Stimulated activated memory B cell treated with anti-CD40 and anti-IgM and Interleukin-4, amounts not matched to agents 10 μg/mL and 1 μg/mL and 100 μg/mL, for 72 hours (primary cell): ENCODE results near the gene PLXNA2.

ENCODE experiments used
- ATAC-seq: fragments of 150-1000 bp; cut with Tn5 transposase; 2 replicates; pipeline ENCODE4 v1.10.0; 2021
- H3K27ac Mint-ChIP-seq: one replicate; pipeline ENCODE4 v1.8.0; 2022; ENCODE audit warnings: mild to moderate bottlenecking, mixed read lengths
- H3K27me3 Mint-ChIP-seq: one replicate; pipeline ENCODE4 v1.8.0; 2022; ENCODE audit warnings: mixed read lengths
- H3K36me3 Mint-ChIP-seq: one replicate; pipeline ENCODE4 v1.8.0; 2022; ENCODE audit warnings: mixed read lengths
- H3K4me1 Mint-ChIP-seq: one replicate; pipeline ENCODE4 v1.8.0; 2022; ENCODE audit warnings: mixed read lengths
- H3K4me3 Mint-ChIP-seq: one replicate; pipeline ENCODE4 v1.8.0; 2022; ENCODE audit warnings: mild to moderate bottlenecking, moderate library complexity, mixed read lengths
- H3K9me3 Mint-ChIP-seq: one replicate; pipeline ENCODE4 v1.8.0; 2022; ENCODE audit warnings: mixed read lengths

PLXNA2 gene

DNA sequence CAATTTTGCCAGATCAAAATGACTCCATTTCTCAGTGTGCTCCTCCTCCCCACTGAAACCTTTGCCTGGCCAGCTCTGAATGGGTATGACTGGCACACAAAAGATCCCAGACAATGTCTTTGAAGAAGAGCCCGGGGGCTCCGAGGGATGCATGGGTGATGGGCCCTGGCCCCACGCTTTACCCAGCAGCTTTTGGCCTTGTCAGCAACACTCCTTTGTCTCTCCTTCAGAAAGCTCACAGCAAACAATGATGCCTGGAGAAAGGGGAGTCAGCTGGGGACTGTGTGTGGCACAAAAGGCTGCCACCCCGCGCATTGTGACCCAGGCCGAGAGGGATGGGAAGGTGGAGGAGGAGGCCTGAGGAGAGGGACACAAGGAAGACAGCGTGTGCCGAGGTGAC lies 45.9 kb downstream of the PLXNA2 start:
- peaks cover 6% of the 10 kb centered on the region for H3K4me1 Mint-ChIP-seq
- no peaks in the 10 kb centered on the region for H3K9me3 Mint-ChIP-seq
- H3K27me3 Mint-ChIP-seq, result no peaks in the 10 kb centered on the region
- H3K4me3 Mint-ChIP-seq, result no peak overlapping the region
- H3K36me3 Mint-ChIP-seq, result no peaks in the 10 kb centered on the region
- ATAC-seq, result no peak
- no peak overlapping the region for H3K27ac Mint-ChIP-seq

DNA sequence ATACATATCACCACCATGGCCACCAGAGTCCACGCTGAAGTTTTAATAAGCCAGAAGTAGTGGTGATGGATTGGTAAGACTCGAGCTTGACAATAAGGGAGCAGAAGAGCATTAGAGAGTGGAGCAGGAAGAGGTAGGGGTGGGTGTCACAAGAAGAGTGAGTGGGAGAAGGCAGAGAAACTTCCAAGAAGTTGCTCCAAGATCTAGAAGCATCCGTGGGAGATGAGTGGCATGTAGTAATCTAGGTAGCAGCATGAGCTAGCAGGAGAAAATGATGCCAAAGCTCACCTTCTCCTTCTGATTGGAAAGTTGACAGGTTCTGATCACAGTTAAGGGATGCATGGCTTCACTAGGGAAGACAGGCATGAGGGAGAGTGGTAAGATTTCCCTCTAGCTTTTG lies 49.2 kb downstream of the PLXNA2 start:
- no peaks in the 10 kb centered on the region for H3K36me3 Mint-ChIP-seq
- H3K27me3 Mint-ChIP-seq, result peaks cover 5% of the 10 kb centered on the region
- ATAC-seq, result no peak
- no peak overlapping the region for H3K27ac Mint-ChIP-seq
- H3K4me1 Mint-ChIP-seq, result peaks cover 6% of the 10 kb centered on the region
- H3K9me3 Mint-ChIP-seq, result no peaks in the 10 kb centered on the region
- H3K4me3 Mint-ChIP-seq, result no peak overlapping the region

DNA sequence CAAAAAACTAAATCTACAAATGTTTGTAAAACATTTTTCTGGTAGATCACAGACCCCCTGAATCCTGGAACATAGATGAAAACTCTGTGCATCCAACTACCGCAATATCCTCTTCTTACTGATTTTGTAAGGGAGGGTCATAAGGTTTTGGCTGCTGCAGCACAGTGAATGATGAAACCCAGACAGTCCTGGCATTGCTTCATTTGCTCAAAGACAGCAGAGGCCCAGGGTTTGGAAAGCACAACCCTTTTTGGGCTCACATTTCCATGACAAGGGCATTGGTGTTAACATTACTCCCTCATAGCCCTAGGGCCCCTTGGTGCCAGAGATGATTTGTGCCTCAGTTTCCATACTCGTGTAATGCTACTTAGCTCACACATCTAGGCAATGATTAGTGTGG lies 51.2 kb downstream of the PLXNA2 start:
- ATAC-seq, result no peak
- no peaks in the 10 kb centered on the region for H3K9me3 Mint-ChIP-seq

DNA sequence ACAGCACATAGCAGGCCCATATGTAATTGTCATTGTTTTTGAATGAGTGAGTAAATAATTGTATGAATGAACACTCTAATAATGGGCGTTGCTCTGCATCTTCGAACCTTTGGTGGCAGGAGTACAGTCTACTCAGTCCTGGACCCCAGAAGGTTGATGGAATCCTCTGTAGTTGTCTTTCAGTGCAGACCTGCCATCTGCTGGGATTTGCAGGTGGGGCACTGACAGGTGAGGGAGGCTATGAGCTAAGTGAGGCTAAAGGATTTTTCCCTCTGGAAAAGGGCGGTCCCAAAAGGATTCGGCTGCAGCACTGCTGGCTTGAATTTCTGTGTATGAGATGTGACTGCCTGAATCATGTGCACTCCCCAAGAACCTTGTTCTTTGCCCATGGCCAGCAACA lies 53.4 kb downstream of the PLXNA2 start:
- H3K9me3 Mint-ChIP-seq, result no peaks in the 10 kb centered on the region
- no peak for ATAC-seq
- H3K4me1 Mint-ChIP-seq, result peaks cover 19% of the 10 kb centered on the region
- H3K36me3 Mint-ChIP-seq, result no peaks in the 10 kb centered on the region
- H3K4me3 Mint-ChIP-seq, result no peak overlapping the region
- peaks cover 26% of the 10 kb centered on the region for H3K27me3 Mint-ChIP-seq
- H3K27ac Mint-ChIP-seq, result no peak overlapping the region

More for the DNA sequence above, 51.2 kb downstream of the PLXNA2 start:
- Mint-ChIP-seq H3K27ac (no peak overlapping the region), H3K4me3 (no peak overlapping the region), H3K36me3 (no peaks in the 10 kb centered on the region), H3K27me3 (peaks cover 18% of the 10 kb centered on the region), H3K4me1 (peaks cover 13% of the 10 kb centered on the region)

DNA sequence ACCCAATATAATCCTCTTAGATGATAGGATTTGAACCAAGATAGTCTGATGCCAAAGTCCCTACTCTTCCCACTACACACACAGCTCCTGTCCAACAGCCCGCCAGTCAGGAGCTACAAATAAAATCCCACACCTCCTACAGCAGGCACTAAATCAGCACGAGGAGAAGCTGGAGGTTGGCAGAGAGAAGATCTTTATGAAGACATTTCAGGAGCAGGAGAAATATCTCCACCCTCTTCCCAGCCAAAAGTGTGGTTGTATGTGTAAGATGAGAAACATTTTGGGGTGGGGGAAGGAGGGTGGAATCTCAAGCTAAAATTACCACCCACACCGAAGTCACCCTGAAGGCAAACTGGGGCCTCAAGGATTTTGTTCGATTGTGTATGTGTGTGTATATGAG lies 54.5 kb downstream of the PLXNA2 start:
- H3K27ac Mint-ChIP-seq, result no peak overlapping the region
- H3K4me1 Mint-ChIP-seq, result peaks cover 19% of the 10 kb centered on the region
- ATAC-seq, result no peak
- H3K27me3 Mint-ChIP-seq, result peaks cover 32% of the 10 kb centered on the region
- H3K4me3 Mint-ChIP-seq, result no peak overlapping the region
- no peaks in the 10 kb centered on the region for H3K9me3 Mint-ChIP-seq
- no peaks in the 10 kb centered on the region for H3K36me3 Mint-ChIP-seq

DNA sequence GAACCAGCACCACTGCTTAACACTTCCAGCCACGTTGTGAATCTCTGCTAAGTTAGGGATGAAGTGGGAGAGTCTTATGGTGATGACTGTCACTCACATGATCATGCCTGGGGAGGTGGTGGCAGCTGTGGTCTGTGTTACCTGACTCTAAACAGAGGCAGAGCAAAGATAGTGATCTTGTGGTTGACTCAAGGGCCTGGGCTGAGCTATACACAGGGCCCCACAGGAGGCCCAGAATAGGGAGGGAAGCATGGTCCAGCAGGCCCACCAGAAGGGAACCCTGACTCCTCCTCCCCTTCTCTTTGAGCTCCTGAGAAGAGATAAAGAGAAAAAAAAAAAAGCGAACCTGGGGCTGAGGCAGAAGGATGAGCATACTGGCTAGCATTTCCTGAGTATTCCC lies 55.0 kb downstream of the PLXNA2 start:
- Mint-ChIP-seq H3K36me3 (no peaks in the 10 kb centered on the region), H3K4me3 (no peak overlapping the region), H3K4me1 (peaks cover 19% of the 10 kb centered on the region), H3K27ac (no peak overlapping the region), H3K9me3 (no peaks in the 10 kb centered on the region), H3K27me3 (peaks cover 32% of the 10 kb centered on the region)
- ATAC-seq, result no peak

DNA sequence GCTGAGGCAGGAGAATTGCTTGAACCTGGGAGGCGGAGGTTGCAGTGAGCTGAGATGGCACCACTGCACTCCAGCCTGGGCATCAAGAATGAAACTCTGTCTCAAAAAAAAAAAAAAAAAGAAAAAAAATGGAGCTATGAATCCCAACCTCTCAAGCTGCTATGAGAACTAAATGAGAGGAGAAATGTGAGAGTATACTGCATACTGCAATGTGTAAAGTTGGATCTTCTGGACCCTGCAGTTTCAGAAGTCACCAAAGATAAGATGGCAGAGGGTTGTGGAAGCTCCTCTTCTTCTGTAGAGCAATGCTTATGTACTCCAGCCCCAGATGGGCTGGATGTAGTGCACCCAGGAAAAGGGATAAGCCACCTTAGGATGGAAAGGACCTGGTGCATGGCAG lies 55.6 kb downstream of the PLXNA2 start:
- no peak overlapping the region for H3K4me3 Mint-ChIP-seq
- no peak for ATAC-seq
- no peaks in the 10 kb centered on the region for H3K9me3 Mint-ChIP-seq
- no peaks in the 10 kb centered on the region for H3K36me3 Mint-ChIP-seq
- H3K27ac Mint-ChIP-seq, result peak overlapping the region; percentile 38
- peaks cover 32% of the 10 kb centered on the region for H3K27me3 Mint-ChIP-seq
- H3K4me1 Mint-ChIP-seq, result peaks cover 19% of the 10 kb centered on the region

DNA sequence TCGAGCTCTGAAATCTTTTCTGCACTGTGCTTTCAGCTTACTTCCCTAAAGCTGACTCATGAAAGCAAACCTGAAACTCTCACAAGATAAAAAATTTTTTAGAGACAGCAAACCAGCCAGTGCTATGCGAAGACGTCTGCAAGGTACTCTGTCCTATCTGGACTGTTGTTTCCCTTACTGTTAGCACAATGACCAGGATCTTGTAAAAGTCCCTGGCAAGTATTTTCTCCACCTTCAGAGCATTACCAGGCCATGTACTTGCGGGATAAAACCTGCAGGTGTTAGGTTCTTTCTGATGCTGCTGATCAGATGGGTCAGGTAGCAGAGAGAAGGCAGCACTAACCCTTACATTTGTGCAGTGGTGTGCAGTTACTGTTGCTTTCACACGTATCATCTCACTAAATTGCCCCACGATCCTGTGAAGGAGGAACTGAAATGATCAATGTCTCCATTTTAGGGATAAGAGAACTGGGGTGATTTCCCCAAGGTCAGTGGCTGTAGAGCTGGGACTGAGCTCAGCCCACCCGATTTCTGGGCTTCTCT lies 56.6 kb downstream of the PLXNA2 start:
- peak overlapping the region; percentile 38 for H3K4me3 Mint-ChIP-seq
- H3K27me3 Mint-ChIP-seq, result peaks cover 39% of the 10 kb centered on the region
- peak overlapping the region; percentile 38 for H3K27ac Mint-ChIP-seq
- H3K36me3 Mint-ChIP-seq, result no peaks in the 10 kb centered on the region
- ATAC-seq, result peak; percentile 76
- no peaks in the 10 kb centered on the region for H3K9me3 Mint-ChIP-seq
- H3K4me1 Mint-ChIP-seq, result peaks cover 19% of the 10 kb centered on the region

DNA sequence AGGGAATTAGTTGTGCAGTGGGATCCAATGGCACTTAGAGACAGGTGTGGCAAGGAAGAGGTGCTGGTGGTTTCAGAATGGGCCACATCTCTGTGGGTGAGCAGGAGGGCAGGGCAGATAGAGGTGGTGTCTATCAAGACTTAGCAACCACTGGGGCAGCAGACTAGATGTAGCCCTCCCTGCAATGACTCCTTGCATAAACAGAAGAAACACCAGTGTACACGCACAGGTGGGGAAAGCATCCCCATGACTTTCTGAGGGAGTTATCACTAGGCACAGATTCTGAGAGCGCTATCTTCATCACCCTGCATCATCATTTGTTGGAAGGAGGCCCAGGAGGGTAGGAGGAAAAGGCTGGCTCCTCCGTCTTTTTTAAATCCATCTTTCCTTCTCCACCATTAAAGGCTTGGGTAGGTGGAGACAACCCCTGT lies 58.4 kb downstream of the PLXNA2 start:
- Mint-ChIP-seq H3K27ac (no peak overlapping the region), H3K27me3 (peaks cover 50% of the 10 kb centered on the region), H3K36me3 (no peaks in the 10 kb centered on the region), H3K9me3 (no peaks in the 10 kb centered on the region), H3K4me3 (no peak overlapping the region), H3K4me1 (peaks cover 19% of the 10 kb centered on the region)
- ATAC-seq, result no peak

DNA sequence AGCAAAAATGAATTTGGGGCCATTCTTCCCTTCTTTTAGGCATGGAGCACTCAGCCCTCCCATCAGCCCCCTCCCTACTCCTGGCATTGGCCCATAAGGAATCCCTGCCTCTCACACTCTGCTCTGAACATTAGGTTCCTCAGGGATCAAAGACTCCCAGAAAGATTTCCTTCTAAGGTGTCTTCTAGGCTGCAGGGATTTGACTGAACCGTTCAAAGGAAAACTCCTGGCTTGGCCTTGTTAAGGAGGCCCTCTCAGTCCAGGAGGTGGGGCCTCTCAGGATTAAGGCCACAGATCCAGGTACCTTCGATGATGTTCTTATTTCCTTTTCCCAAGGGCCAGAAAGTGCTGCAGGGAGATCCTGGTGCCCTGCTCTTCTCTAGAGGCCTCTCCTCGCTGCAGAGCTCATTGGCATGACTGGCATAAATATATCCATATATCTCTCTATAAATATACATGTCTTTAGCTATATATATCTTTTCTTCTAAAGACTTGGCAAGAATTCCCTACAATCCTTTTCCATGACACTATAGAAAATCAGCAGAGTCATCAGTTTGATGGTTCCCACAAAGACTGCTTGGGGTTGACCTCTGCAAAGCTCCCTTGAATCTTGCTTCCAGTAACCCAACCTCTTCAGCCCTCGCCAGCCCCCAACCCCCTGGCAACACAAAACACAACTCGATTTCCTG lies 59.1 kb downstream of the PLXNA2 start:
- peaks cover 19% of the 10 kb centered on the region for H3K4me1 Mint-ChIP-seq
- no peak overlapping the region for H3K27ac Mint-ChIP-seq
- peaks cover 50% of the 10 kb centered on the region for H3K27me3 Mint-ChIP-seq
- no peaks in the 10 kb centered on the region for H3K9me3 Mint-ChIP-seq
- H3K4me3 Mint-ChIP-seq, result no peak overlapping the region
- no peaks in the 10 kb centered on the region for H3K36me3 Mint-ChIP-seq
- ATAC-seq, result no peak

DNA sequence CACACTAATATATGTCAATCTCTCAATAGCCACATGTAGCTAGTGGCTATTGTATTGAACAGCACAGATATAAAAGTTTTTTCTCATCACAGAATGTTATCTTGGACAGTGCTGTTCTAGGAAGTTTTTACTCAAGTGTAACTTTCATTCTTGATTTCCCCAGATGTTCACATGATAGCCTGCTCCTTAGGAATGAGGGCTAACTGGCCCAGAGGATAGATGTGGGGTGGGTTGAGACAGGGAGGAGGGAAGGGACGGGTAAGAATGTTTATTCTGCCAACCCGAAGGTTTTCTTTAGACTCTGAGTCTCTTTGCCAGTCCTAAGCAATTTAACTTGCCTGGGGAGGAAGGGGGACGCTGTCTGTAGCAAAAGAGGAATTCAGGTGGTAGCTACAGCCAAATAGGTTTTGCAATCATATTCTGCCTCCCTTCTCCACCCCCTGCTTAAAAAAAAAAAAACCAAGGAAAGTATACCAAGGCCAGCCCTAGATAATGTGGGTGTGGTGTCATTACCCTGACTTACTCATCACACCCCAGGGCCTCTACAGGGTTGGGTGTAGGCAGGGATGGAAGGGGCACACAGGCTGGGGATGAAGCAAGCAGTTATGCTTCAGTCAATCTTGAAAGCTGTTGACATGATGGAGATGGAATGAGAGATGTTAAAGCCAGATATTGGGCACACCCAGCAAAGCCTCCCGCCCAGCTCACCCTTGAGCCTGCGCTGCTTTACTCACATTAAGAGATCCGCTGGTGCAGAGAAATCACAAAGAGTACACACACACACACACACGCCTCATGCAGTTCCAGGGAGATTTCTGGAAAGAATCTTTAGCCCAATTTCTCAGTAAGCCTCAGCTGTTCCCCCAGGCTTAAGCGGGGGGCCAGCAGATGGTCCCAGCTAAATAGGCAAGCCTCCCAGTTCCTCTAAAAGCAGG lies 59.9 kb downstream of the PLXNA2 start:
- Mint-ChIP-seq H3K27me3 (peaks cover 50% of the 10 kb centered on the region), H3K4me3 (no peak overlapping the region), H3K27ac (no peak overlapping the region), H3K36me3 (no peaks in the 10 kb centered on the region), H3K9me3 (no peaks in the 10 kb centered on the region), H3K4me1 (peaks cover 19% of the 10 kb centered on the region)
- ATAC-seq, result no peak

DNA sequence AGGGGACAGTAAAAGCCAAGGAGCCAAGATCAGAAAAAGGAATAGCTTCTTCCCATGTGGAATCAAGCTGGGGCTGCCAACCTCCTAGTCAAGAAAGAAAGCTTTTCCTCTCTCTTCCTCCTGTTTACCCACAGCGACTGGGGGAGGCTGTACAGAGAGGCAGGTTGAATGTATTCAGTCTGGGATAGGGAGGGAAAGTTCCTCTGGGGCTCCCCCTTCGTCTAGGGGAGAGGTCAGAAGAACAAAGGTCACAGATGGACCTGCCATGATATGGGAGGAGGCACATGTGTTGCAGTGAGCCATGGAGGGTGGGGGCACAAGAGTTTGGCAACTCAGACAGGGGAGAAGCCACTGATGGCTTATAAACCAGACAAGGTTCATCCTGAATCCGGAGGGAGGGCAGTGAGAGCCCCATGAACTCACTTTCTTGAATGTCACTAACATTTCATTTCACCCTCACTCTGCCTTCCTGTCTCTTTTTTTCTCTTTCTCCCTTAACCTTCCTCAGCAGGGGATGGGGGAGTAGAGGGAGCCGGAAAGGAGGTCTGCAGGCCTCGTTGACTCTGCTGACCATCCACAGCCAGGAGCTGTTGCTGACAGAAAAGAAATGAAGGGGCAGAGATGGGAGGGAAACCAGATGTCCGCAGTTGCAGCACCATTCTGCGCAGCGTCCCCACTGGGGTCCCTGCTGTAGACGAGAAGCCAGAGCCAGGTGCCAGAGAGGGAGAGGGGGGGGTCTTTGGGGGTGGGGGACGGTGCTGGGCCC lies 61.1 kb downstream of the PLXNA2 start:
- H3K27ac Mint-ChIP-seq, result no peak overlapping the region
- no peaks in the 10 kb centered on the region for H3K9me3 Mint-ChIP-seq
- peaks cover 38% of the 10 kb centered on the region for H3K27me3 Mint-ChIP-seq
- no peaks in the 10 kb centered on the region for H3K36me3 Mint-ChIP-seq
- H3K4me3 Mint-ChIP-seq, result no peak overlapping the region
- ATAC-seq, result no peak
- H3K4me1 Mint-ChIP-seq, result peaks cover 12% of the 10 kb centered on the region

DNA sequence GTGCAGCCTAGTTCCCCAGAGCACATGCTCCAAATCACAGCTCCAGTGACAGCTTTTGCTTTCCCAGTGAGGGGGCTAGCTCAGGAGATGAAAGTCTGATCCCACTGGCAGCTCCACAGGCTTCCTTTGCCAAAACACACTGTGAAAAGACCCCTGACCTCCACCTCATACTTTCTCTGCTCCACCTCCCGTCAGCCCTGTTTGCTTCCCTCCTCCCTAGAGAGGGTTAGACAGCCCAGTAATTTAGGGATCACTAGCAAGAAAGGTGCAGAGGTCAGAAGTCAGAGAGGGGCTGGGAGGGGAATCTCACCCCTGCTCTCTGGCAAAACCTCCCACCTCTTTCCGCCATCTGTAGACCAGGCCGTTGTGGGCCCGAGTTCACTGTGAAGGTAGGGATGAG lies 62.8 kb downstream of the PLXNA2 start:
- H3K27ac Mint-ChIP-seq, result no peak overlapping the region
- no peak for ATAC-seq

DNA sequence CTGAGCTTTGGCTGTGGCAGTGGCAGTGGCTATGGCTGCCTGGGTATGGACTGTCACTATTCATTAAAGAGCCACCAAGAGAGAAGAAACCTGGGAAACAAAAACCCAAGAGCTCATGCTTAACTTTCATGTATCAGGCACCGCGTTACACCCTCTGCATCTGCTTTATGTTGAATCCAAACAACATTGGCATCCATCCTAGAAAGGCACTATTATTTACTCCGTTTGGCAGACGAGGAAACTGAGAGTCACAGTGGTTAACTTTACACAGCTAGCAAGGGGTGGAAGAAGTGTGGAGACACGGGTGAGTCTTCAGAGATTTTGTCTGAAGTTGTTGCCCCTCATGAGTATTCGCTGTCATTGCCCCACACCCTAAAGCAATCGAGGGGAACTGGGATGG lies 63.8 kb downstream of the PLXNA2 start:
- no peaks in the 10 kb centered on the region for H3K36me3 Mint-ChIP-seq
- H3K27me3 Mint-ChIP-seq, result peaks cover 26% of the 10 kb centered on the region
- no peak overlapping the region for H3K4me3 Mint-ChIP-seq
- H3K27ac Mint-ChIP-seq, result no peak overlapping the region
- no peak for ATAC-seq
- no peaks in the 10 kb centered on the region for H3K9me3 Mint-ChIP-seq
- no peaks in the 10 kb centered on the region for H3K4me1 Mint-ChIP-seq

More for the DNA sequence above, 62.8 kb downstream of the PLXNA2 start:
- H3K36me3 Mint-ChIP-seq, result no peaks in the 10 kb centered on the region
- no peak overlapping the region for H3K4me3 Mint-ChIP-seq
- H3K4me1 Mint-ChIP-seq, result no peaks in the 10 kb centered on the region
- peaks cover 35% of the 10 kb centered on the region for H3K27me3 Mint-ChIP-seq
- H3K9me3 Mint-ChIP-seq, result no peaks in the 10 kb centered on the region

DNA sequence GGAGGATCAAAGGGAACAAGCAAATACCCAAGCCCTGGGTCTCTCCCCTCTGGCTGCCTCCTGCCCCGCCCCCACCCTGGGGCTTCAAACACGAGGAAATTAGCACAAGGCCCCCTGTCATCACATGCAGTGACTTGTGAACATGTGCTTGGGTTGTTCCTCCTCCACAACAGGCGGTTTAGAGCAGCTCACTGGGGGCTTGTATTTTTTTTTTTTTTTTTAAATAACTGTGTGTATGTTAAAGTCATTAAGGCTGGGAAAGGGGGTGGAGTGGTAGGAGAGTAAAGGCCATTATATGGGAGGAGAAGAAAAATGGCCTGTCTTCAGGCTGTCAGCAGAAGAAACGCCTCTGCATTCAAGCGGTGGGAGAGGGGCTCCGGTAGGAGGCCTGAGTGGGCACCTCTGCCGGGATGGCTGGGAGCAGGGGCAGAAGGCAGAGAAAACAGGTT lies 64.2 kb downstream of the PLXNA2 start:
- no peak overlapping the region for H3K27ac Mint-ChIP-seq
- H3K4me3 Mint-ChIP-seq, result no peak overlapping the region
- no peaks in the 10 kb centered on the region for H3K4me1 Mint-ChIP-seq
- no peaks in the 10 kb centered on the region for H3K9me3 Mint-ChIP-seq
- H3K36me3 Mint-ChIP-seq, result no peaks in the 10 kb centered on the region
- H3K27me3 Mint-ChIP-seq, result peaks cover 24% of the 10 kb centered on the region
- ATAC-seq, result no peak
